Breast epithelium (tissue), 4 donors: ENCODE data around the gene TGFA. TPM values are rescaled to one million over a fixed set of nuclear protein-coding genes. Genes with fewer than 3 reads are reported as not detected.

ENCODE experiments used
- DNase-seq, 2 donors: peaks; one replicate each; pipeline ENCODE4 v3.0.0-alpha.2; 2019; ENCODE audit warnings: low spot score in 2 of 2
- H3K27ac ChIP-seq, 2 donors: fragments of 200-600 bp; sonication (generic) in 1 of 2; one replicate each; pipeline ENCODE4 v1.5.1; 2016 to 2019; ENCODE audit warnings: mild to moderate bottlenecking in 1 of 2
- H3K27me3 ChIP-seq, 2 donors: fragments of 200-600 bp; sonication (generic) in 1 of 2; one replicate each; pipeline versions ENCODE4 v1.5.1 to v1.6.0; 2017 to 2019; ENCODE audit warnings: control low read depth in 1 of 2, mild to moderate bottlenecking in 1 of 2
- H3K36me3 ChIP-seq: fragments of 200-600 bp; one replicate; pipeline ENCODE4 v1.5.1; 2019
- H3K4me1 ChIP-seq, 2 donors: fragments of 200-600 bp; sonication (generic); one replicate each; pipeline ENCODE4 v1.5.1; 2016 to 2019; ENCODE audit warnings: control low read depth in 1 of 2
- H3K4me3 ChIP-seq, 3 donors: fragments of 200-600 bp; sonication (generic); 1 replicate in 2 of 3; 2 replicates in 1 of 3; pipeline ENCODE4 v1.5.1; 2016 to 2019; ENCODE audit warnings: mild to moderate bottlenecking in 3 of 3, moderate library complexity in 2 of 3
- H3K9me3 ChIP-seq, 2 donors: fragments of 200-600 bp; sonication (generic) in 1 of 2; one replicate each; pipeline ENCODE4 v1.5.1; 2016 to 2019; ENCODE audit warnings: control low read depth in 1 of 2
- POLR2A ChIP-seq: fragments of 450-650 bp; IDR thresholded peaks from one replicate; pipeline ENCODE4 v1.6.1; 2016; ENCODE audit warnings: antibody characterized with exemption, mild to moderate bottlenecking, moderate library complexity
- POLR2AphosphoS5 ChIP-seq, 3 donors: sonication (generic); formaldehyde crosslinking; IDR thresholded peaks; one replicate each; pipeline ENCODE4 v1.6.1; 2017; ENCODE audit warnings: antibody characterized with exemption in 3 of 3
- intact Hi-C: fragments of 100-400 bp; cut with DNase I; formaldehyde crosslinking; loops from one replicate; pipeline ENCODE4 v1.15.1; 2023; ENCODE audit warnings: low total_unique reads
- total RNA-seq, 3 donors: library from RNA; depleted of rRNA; stranded (reverse); fragments of >200 nt; gene quantifications; one replicate each; pipeline ENCODE4 v1.1.0, GENCODE V29; 2016
- TF ChIP-seq, protein P1 (sequence below), 3 donors: fragments of 450-650 bp; IDR thresholded peaks; one replicate each; pipeline ENCODE4 v1.5.1; 2016 to 2017; ENCODE audit warnings: antibody characterized with exemption in 3 of 3, mild to moderate bottlenecking in 3 of 3, moderate library complexity in 3 of 3

The TGFA gene
- 10 to 100 TPM in 1 of 3 donors, 1 to 10 TPM in 2; 1.1 to 16.1 (median 4.9) TPM for total RNA-seq

DNA sequence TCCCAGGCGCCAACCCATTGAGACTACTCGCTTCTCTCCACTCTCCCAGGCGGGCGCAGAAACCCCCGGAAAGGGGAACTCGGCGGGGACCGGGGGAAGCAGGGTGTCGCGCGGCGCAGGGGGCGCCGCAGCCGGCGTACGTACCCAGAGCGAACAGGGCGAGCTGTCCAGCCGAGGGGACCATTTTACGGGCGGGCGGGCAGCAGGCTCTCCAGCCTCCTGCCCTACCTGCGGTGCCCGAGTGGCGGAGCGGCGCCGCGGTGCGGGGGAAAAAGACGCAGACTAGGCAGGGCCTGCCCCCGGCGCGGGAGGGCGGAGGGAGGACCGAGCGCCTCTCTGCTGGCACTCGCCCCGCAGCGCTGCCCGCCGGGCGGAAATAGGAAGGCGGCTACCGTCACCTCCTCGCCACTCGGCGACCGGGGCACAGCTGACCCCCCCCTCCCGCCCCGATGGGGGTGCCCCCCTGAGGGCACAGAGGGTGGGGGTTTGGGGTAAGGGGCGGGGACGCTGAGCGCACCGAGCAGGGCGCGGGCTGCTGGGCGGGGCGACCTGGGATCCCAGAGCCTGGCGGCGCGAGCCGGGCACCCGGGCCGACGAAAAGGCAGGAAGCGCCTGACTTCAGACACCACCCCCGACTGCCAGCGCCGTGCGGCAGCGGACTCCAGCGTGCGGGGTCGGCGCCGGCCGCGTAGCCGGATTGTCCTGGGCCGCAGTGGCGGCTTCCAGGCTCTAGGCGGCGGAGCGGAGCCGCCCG lies at the start of gene TGFA:
TGFA (minus strand) TSS at position 243 of the 754 bp plus-strand sequence; CDS start at position 184, 59 bp downstream.
- peak; percentile 76 to 87 for DNase-seq
- Histone ChIP-seq H3K4me3 (peak within 1 kb of the TSS; percentile 70 to 80 (median 74)), H3K27me3 (peaks cover 0 to 5% of the 10 kb centered on the region in 2 donors), H3K36me3 (no peaks in the 10 kb centered on the region), H3K9me3 (no peaks in the 10 kb centered on the region), H3K27ac (peak within 1 kb of the TSS; percentile 93 to 94), H3K4me1 (no peaks in the 10 kb centered on the region)
- TF ChIP-seq POLR2A (peak; percentile 21), POLR2AphosphoS5 (IDR thresholded peaks at IDR 0.05) (peak in 2 of 3 donors; percentile 12 to 68)
- TF ChIP-seq, protein P1, sequence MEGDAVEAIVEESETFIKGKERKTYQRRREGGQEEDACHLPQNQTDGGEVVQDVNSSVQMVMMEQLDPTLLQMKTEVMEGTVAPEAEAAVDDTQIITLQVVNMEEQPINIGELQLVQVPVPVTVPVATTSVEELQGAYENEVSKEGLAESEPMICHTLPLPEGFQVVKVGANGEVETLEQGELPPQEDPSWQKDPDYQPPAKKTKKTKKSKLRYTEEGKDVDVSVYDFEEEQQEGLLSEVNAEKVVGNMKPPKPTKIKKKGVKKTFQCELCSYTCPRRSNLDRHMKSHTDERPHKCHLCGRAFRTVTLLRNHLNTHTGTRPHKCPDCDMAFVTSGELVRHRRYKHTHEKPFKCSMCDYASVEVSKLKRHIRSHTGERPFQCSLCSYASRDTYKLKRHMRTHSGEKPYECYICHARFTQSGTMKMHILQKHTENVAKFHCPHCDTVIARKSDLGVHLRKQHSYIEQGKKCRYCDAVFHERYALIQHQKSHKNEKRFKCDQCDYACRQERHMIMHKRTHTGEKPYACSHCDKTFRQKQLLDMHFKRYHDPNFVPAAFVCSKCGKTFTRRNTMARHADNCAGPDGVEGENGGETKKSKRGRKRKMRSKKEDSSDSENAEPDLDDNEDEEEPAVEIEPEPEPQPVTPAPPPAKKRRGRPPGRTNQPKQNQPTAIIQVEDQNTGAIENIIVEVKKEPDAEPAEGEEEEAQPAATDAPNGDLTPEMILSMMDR (IDR thresholded peaks at IDR 0.05), result peak; percentile 26 to 88 (median 70)
- intact Hi-C loops, result no loop called here

DNA sequence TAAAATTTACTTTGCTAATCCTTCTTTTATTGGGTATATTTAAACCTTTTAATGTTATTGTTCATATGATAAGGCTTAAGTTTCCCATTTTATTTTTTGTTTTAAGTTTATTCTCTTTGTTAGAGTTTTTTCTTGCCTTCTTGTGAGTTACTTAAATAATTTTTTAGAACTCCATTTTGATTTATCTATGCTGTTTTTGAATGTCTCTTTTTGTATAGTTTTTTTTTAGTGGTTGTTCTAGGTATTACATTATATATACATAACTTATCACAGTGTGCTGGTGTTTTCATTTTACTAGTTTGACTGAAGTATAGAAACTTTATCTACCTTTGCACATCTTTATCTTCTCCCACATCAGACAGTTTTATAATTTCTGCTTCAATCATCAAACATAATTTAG lies 49.4 kb upstream of the TGFA start:
- no peaks in the 10 kb centered on the region for H3K4me1 ChIP-seq
- no peak overlapping the region for H3K4me3 ChIP-seq
- TF ChIP-seq POLR2A, result no peak
- TF ChIP-seq POLR2AphosphoS5 (IDR thresholded peaks at IDR 0.05), result no peak
- TF ChIP-seq, protein P1 (IDR thresholded peaks at IDR 0.05), result no peak
- no peaks in the 10 kb centered on the region for H3K27me3 ChIP-seq
- intact Hi-C loops, result no loop called here
- DNase-seq, result no peak
- no peaks in the 10 kb centered on the region for H3K36me3 ChIP-seq
- H3K9me3 ChIP-seq, result no peaks in the 10 kb centered on the region
- no peak overlapping the region for H3K27ac ChIP-seq

DNA sequence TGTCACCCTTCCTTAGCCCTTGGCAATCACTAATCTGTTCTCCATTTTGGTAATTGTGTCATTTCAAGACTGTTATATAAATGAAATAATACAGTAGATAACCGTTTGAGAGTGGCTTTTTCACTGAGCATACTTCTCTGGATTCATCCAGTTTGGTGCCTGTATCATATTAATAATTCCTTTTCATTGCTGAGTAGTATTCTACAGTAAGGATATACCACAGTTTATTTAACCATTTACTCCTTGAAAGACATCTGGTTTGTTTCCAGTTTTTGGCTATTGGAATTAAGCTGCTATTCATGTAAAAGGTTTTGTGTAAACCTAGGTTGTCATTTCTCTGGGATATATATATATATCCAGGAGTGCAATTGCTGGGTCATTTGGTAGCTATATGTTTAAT lies 44.6 kb upstream of the TGFA start:
- no peak overlapping the region for H3K27ac ChIP-seq
- no peaks in the 10 kb centered on the region for H3K36me3 ChIP-seq
- no peaks in the 10 kb centered on the region for H3K27me3 ChIP-seq
- no peaks in the 10 kb centered on the region for H3K9me3 ChIP-seq
- H3K4me3 ChIP-seq, result no peak overlapping the region
- intact Hi-C loops, result no loop called here
- H3K4me1 ChIP-seq, result peaks cover 0 to 2% of the 10 kb centered on the region in 2 donors
- DNase-seq, result no peak
- TF ChIP-seq POLR2A (no peak), POLR2AphosphoS5 (IDR thresholded peaks at IDR 0.05) (no peak)
- TF ChIP-seq, protein P1 (IDR thresholded peaks at IDR 0.05), result no peak

DNA sequence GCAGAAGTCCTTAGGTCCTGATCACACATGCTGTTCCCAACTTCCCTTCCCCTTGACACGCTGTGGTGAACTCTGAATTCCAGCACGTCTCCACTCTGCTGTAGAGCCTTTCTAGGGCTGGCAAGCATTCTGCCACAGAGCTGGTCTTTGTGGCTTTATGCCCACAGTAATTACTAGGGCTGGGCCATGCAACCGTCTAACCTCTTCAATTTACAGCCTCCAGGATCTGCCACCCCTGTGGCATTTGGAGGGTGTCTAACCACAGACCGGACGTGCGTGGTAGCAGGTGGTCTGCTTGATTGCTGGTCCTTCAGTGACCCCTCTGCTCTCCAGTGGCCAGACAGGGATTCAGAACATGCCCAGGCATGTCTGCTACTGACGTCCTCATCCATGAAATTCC lies 43.1 kb upstream of the TGFA start:
- peaks cover 0 to 2% of the 10 kb centered on the region in 2 donors for H3K4me1 ChIP-seq
- no peak overlapping the region for H3K4me3 ChIP-seq
- H3K36me3 ChIP-seq, result no peaks in the 10 kb centered on the region
- H3K9me3 ChIP-seq, result no peaks in the 10 kb centered on the region
- intact Hi-C loops, result no loop called here
- no peak overlapping the region for H3K27ac ChIP-seq
- H3K27me3 ChIP-seq, result no peaks in the 10 kb centered on the region
- DNase-seq, result no peak
- TF ChIP-seq POLR2A (no peak), POLR2AphosphoS5 (IDR thresholded peaks at IDR 0.05) (no peak)
- TF ChIP-seq, protein P1 (IDR thresholded peaks at IDR 0.05), result no peak

DNA sequence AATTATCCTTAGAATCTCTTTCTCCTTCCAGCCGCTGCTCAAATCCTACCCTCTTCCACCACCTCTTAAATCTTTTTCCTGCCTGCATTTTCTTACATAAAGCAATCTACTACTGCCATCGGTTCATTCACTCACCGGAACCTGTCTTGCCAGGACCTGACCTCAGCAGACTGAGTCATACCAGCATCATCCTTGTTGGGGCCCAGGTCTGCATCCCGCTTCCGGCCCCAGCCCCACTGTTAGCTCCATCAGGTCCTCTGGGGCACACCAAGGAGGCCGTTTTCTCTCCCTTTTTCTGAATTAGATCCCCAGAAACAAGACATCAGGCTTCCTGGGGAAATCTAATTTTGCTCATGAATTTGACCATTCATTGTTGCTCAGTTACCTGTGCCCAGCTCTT lies 42.7 kb upstream of the TGFA start:
- Histone ChIP-seq H3K4me3 (no peak overlapping the region), H3K9me3 (no peaks in the 10 kb centered on the region), H3K27ac (peak overlapping the region in 1 of 2 donors; percentile 1), H3K4me1 (peaks cover 0 to 2% of the 10 kb centered on the region in 2 donors), H3K36me3 (no peaks in the 10 kb centered on the region), H3K27me3 (no peaks in the 10 kb centered on the region)
- intact Hi-C loops, result no loop called here
- TF ChIP-seq, protein P1 (IDR thresholded peaks at IDR 0.05), result no peak
- TF ChIP-seq POLR2AphosphoS5 (IDR thresholded peaks at IDR 0.05) (no peak), POLR2A (no peak)
- no peak for DNase-seq
